HepG2 (cell line): ENCODE measurements around the gene NDUFS1. TPM values are rescaled to one million over a fixed set of nuclear protein-coding genes. Genes with fewer than 3 reads are reported as not detected.
A peak's percentile ranks its signal among the peaks of the same experiment; 100 is the strongest.

Experiments
- CCDC6 ChIP-seq: sonication (generic); formaldehyde crosslinking; IDR thresholded peaks from 2 replicates; pipeline ENCODE4 v1.8.1; 2022; ENCODE audit warnings: mild to moderate bottlenecking, missing genetic modification reagents, moderate library complexity
- HNRNPK ChIP-seq: fragments of 200-400 bp; formaldehyde crosslinking; IDR thresholded peaks from 2 replicates; pipeline ENCODE4 v1.6.1; 2018; ENCODE audit warnings: low read length, low read depth, moderate library complexity, mild to moderate bottlenecking; ENCODE audit not compliant: poor library complexity, severe bottlenecking
- KLF11 ChIP-seq: IDR thresholded peaks from 2 replicates; pipeline ENCODE4 v1.6.1; 2016; ENCODE audit warnings: missing compliant biosample characterization
- SIN3B ChIP-seq: fragments of 150-350 bp; IDR thresholded peaks from 2 replicates; pipeline ENCODE4 v1.6.1; 2014; ENCODE audit warnings: low read length
- SP2 ChIP-seq: sonication (generic); formaldehyde crosslinking; IDR thresholded peaks from 2 replicates; pipeline ENCODE4 v1.5.1; 2020; ENCODE audit warnings: mild to moderate bottlenecking, missing genetic modification reagents
- SP5 ChIP-seq: IDR thresholded peaks from 2 replicates; pipeline ENCODE4 v1.6.1; 2016; ENCODE audit warnings: low read depth, borderline replicate concordance
- SRF ChIP-seq: IDR thresholded peaks from 2 replicates; pipeline ENCODE4 v1.6.1; 2011; ENCODE audit warnings: mild to moderate bottlenecking, low read depth, low read length, moderate library complexity
- U2AF1 ChIP-seq: fragments of 200-400 bp; formaldehyde crosslinking; optimal IDR thresholded peaks from 2 replicates; pipeline ENCODE3; 2017; ENCODE audit warnings: mild to moderate bottlenecking, low read depth, low read length
- ZBTB10 ChIP-seq: sonication (generic); formaldehyde crosslinking; IDR thresholded peaks from 2 replicates; pipeline ENCODE4 v1.4.0; 2020; ENCODE audit warnings: missing genetic modification reagents, borderline replicate concordance
- ZBTB3 ChIP-seq: sonication (generic); formaldehyde crosslinking; IDR thresholded peaks from 2 replicates; pipeline ENCODE4 v1.4.0; 2020; ENCODE audit warnings: low read depth, mild to moderate bottlenecking, moderate library complexity, missing genetic modification reagents, borderline replicate concordance
- ZHX1 ChIP-seq: sonication (generic); formaldehyde crosslinking; IDR thresholded peaks from 2 replicates; pipeline ENCODE4 v1.8.1; 2022; ENCODE audit warnings: low read depth, mild to moderate bottlenecking, missing genetic modification reagents
- ZNF296 ChIP-seq: sonication (generic); formaldehyde crosslinking; conservative IDR thresholded peaks from 2 replicates; pipeline ENCODE4 v1.5.0; 2020; ENCODE audit warnings: mild to moderate bottlenecking, missing genetic modification reagents
- ZNF607 ChIP-seq: sonication (generic); formaldehyde crosslinking; IDR thresholded peaks from 2 replicates; pipeline ENCODE4 v1.5.1; 2020; ENCODE audit warnings: missing genetic modification reagents, mild to moderate bottlenecking, borderline replicate concordance
- ZNF629 ChIP-seq: sonication (generic); formaldehyde crosslinking; conservative IDR thresholded peaks from 2 replicates; pipeline ENCODE4 v1.5.0; 2020; ENCODE audit warnings: missing genetic modification reagents
- ZNF691 ChIP-seq: sonication (generic); formaldehyde crosslinking; IDR thresholded peaks from 2 replicates; pipeline ENCODE4 v1.4.0; 2020; ENCODE audit warnings: missing genetic modification reagents, low read depth, mild to moderate bottlenecking, borderline replicate concordance
- ZNF781 ChIP-seq: sonication (generic); formaldehyde crosslinking; IDR thresholded peaks from 2 replicates; pipeline ENCODE4 v1.5.1; 2020; ENCODE audit warnings: borderline replicate concordance, mild to moderate bottlenecking, missing genetic modification reagents; ENCODE audit errors: not compliant biosample characterization
- ZNF839 ChIP-seq: sonication (generic); formaldehyde crosslinking; IDR thresholded peaks from 2 replicates; pipeline ENCODE4 v1.4.0; 2020; ENCODE audit warnings: missing genetic modification reagents, mild to moderate bottlenecking, borderline replicate concordance
- polyA plus RNA-seq, 8 experiments: library from polyadenylated mRNA; depleted of rRNA in 3 of 8; stranded (reverse) in 7 of 8; unstranded in 1 of 8; fragments of >200 nt; fragmentation: Illumina TruSeq in 4 of 8; extraction: Trizol in 4 of 8; gene quantifications; 2 replicates each; pipeline versions ENCODE4 v1.2.1 to v1.2.3, GENCODE V29; 2011 to 2016; ENCODE audit warnings: low read depth in 4 of 8, missing spikeins in 1 of 8, mixed read lengths in 1 of 8; ENCODE audit not compliant: insufficient read depth in 1 of 8
- total RNA-seq, 5 experiments: library from RNA; depleted of rRNA; stranded (reverse); fragments of >200 nt; fragmentation: Illumina TruSeq; extraction: Trizol; gene quantifications; 2 replicates each; pipeline ENCODE4 v1.2.3, GENCODE V29; 2016; ENCODE audit warnings: low read depth in 1 of 5

The NDUFS1 gene
- total and polyA plus RNA-seq, 2 of the 13 experiments (the other 11 are each of a cell fraction or from before 2014, with no cell fraction given) = 139 to 242 TPM

GRCh38 chr2:206159346-206160124 lies at the start of gene NDUFS1, which contains the start of gene EEF1B2 (continued):
- peak; percentile 82; the same call in 1 of the 2 replicates for TF ChIP-seq ZHX1
- peak; percentile 62; the same call in 1 of the 2 replicates for TF ChIP-seq SIN3B
- TF ChIP-seq ZNF607 = peak; percentile 89; the same call in 1 of the 2 replicates
- no peak for TF ChIP-seq HNRNPK
- TF ChIP-seq ZBTB10 (CRISPR knock-in tag) = peak; percentile 69; the same call in 1 of the 2 replicates
- TF ChIP-seq ZNF296 (CRISPR knock-in tag) = no peak
- peak; percentile 97 for TF ChIP-seq SRF
- peak; percentile 59; the same call in 1 of the 2 replicates for TF ChIP-seq KLF11
- peak; percentile 6; the same call in 1 of the 2 replicates for TF ChIP-seq ZNF629 (CRISPR knock-in tag)
- TF ChIP-seq SP2 (CRISPR knock-in tag) = peak; percentile 70
- TF ChIP-seq ZNF839 = peak; percentile 99; the same call in 1 of the 2 replicates
- TF ChIP-seq ZNF781 = peak; percentile 79
- no peak for TF ChIP-seq U2AF1
- peak; percentile 5; the same call in 1 of the 2 replicates for TF ChIP-seq ZBTB3 (CRISPR knock-in tag)
- peak; percentile 67 for TF ChIP-seq ZNF691 (CRISPR knock-in tag)
- TF ChIP-seq CCDC6 = peak; percentile 89
- peak; percentile 94 for TF ChIP-seq SP5
